ENCODE measurements around the gene NPFF. TPM values are rescaled to one million over a fixed set of nuclear protein-coding genes. Genes with fewer than 3 reads are reported as not detected.

NPFF gene
- total and polyA plus RNA-seq, 2 of the 13 experiments (the other 11 are each of a cell fraction or from before 2014, with no cell fraction given), result not detected

DNA sequence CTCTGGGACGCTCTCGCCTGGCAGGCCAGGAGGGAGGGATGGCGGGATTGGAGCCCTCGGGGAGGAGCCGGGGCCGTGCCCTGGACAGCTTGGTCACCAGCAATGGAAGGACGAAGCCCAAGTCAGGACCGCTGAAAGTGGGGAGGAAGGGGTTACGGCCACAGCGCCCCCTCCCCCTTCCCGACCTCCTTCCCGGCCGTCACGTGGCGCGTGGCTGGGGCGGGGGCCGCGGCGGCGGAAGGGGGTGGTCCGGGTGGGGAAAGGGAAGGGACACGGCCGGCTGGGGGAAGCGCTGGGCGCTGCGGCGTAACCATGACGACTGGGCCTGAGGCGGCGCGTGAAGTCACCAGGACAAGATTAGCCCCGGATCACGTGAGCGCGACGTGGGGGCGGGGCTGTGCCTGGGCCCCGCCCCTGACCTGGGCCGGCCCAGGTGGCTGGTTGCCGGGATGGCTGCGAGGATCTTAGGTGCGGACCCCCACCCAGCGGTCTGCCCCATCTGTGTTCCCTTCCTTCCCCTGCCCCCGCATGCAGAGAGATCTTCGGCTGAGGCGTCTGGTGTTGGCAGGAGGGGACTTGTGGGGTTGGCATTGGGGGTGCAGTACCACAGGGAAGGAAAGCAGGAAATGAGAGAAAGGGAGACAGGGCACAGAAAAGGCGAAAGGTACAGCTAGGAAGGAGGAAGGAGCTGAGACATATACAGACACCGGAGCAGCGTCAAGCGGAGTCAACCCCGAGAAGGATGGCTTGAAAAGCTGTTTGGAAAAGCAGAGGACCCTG is 14.3 kb downstream of the NPFF start (continued):
- TF ChIP-seq, protein P1, sequence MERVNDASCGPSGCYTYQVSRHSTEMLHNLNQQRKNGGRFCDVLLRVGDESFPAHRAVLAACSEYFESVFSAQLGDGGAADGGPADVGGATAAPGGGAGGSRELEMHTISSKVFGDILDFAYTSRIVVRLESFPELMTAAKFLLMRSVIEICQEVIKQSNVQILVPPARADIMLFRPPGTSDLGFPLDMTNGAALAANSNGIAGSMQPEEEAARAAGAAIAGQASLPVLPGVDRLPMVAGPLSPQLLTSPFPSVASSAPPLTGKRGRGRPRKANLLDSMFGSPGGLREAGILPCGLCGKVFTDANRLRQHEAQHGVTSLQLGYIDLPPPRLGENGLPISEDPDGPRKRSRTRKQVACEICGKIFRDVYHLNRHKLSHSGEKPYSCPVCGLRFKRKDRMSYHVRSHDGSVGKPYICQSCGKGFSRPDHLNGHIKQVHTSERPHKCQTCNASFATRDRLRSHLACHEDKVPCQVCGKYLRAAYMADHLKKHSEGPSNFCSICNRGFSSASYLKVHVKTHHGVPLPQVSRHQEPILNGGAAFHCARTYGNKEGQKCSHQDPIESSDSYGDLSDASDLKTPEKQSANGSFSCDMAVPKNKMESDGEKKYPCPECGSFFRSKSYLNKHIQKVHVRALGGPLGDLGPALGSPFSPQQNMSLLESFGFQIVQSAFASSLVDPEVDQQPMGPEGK (CRISPR knock-in tag; IDR thresholded peaks at IDR 0.05), result peak; percentile 94
- TF ChIP-seq ZNF317 (CRISPR knock-in tag; IDR thresholded peaks at IDR 0.05), result 0 out of 2 replicates have a peak, but pooled peaks have one; percentile 53
- TF ChIP-seq ZNF619 (CRISPR knock-in tag; IDR thresholded peaks at IDR 0.05), result 0 out of 2 replicates have a peak, but pooled peaks have one; percentile 37
- no peak for TF ChIP-seq NFIB (CRISPR knock-in tag; IDR thresholded peaks at IDR 0.05; ENCODE audit: borderline replicate concordance)
- TF ChIP-seq KDM2A (CRISPR knock-in tag; IDR thresholded peaks at IDR 0.05; ENCODE audit: borderline replicate concordance, low read depth), result peak; percentile 82; the same call in 1 of the 2 replicates
- TF ChIP-seq MEF2D (CRISPR knock-in tag; IDR thresholded peaks at IDR 0.05), result no peak
- no peak for TF ChIP-seq FOXK2 (IDR thresholded peaks at IDR 0.05)
- TF ChIP-seq, protein P2, sequence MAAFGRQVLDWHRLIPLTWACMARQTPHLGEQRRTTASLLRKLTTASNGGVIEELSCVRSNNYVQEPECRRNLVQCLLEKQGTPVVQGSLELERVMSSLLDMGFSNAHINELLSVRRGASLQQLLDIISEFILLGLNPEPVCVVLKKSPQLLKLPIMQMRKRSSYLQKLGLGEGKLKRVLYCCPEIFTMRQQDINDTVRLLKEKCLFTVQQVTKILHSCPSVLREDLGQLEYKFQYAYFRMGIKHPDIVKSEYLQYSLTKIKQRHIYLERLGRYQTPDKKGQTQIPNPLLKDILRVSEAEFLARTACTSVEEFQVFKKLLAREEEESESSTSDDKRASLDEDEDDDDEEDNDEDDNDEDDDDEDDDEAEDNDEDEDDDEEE (CRISPR knock-in tag; IDR thresholded peaks at IDR 0.05), result 0 out of 2 replicates have a peak, but pooled peaks have one; percentile 22
- TF ChIP-seq ZNF598 (CRISPR knock-in tag; IDR thresholded peaks at IDR 0.05; ENCODE audit: borderline replicate concordance), result no peak
- TF ChIP-seq ATF1 (CRISPR knock-in tag; IDR thresholded peaks at IDR 0.05), result no peak
- no peak for TF ChIP-seq ZNF205 (CRISPR knock-in tag; IDR thresholded peaks at IDR 0.05)
- TF ChIP-seq ELF1 (CRISPR knock-in tag; IDR thresholded peaks at IDR 0.05), result no peak
- TF ChIP-seq ZNF20 (CRISPR knock-in tag; IDR thresholded peaks at IDR 0.05), result no peak
- TF ChIP-seq ZNF121 (CRISPR knock-in tag; IDR thresholded peaks at IDR 0.05), result no peak
- 0 out of 2 replicates have a peak, but pooled peaks have one; percentile 18 for TF ChIP-seq ARID2 (CRISPR knock-in tag; IDR thresholded peaks at IDR 0.05; ENCODE audit: borderline replicate concordance)
- TF ChIP-seq SALL2 (CRISPR knock-in tag; IDR thresholded peaks at IDR 0.05), result 0 out of 2 replicates have a peak, but pooled peaks have one; percentile 54
- TF ChIP-seq, protein P3, sequence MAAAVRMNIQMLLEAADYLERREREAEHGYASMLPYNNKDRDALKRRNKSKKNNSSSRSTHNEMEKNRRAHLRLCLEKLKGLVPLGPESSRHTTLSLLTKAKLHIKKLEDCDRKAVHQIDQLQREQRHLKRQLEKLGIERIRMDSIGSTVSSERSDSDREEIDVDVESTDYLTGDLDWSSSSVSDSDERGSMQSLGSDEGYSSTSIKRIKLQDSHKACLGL (CRISPR knock-in tag; IDR thresholded peaks at IDR 0.05), result 0 out of 2 replicates have a peak, but pooled peaks have one; percentile 40
- TF ChIP-seq ZNF468 (CRISPR knock-in tag; IDR thresholded peaks at IDR 0.05), result no peak
- peak; percentile 61; the same call in 1 of the 2 replicates for TF ChIP-seq ISL2 (CRISPR knock-in tag; IDR thresholded peaks at IDR 0.05)
- TF ChIP-seq, protein P4, sequence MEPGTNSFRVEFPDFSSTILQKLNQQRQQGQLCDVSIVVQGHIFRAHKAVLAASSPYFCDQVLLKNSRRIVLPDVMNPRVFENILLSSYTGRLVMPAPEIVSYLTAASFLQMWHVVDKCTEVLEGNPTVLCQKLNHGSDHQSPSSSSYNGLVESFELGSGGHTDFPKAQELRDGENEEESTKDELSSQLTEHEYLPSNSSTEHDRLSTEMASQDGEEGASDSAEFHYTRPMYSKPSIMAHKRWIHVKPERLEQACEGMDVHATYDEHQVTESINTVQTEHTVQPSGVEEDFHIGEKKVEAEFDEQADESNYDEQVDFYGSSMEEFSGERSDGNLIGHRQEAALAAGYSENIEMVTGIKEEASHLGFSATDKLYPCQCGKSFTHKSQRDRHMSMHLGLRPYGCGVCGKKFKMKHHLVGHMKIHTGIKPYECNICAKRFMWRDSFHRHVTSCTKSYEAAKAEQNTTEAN (CRISPR knock-in tag; conservative IDR thresholded peaks at IDR 0.05), result 0 out of 2 replicates have a peak, but pooled peaks have one; percentile 5
- peak; percentile 82 for TF ChIP-seq RFX3 (CRISPR knock-in tag; IDR thresholded peaks at IDR 0.05)
- TF ChIP-seq SPEN (CRISPR knock-in tag; IDR thresholded peaks at IDR 0.05; ENCODE audit: low read depth), result 0 out of 2 replicates have a peak, but pooled peaks have one; percentile 47
- no peak for TF ChIP-seq ARHGAP35 (CRISPR knock-in tag; IDR thresholded peaks at IDR 0.05; ENCODE audit: borderline replicate concordance)
- 0 out of 2 replicates have a peak, but pooled peaks have one; percentile 18 for TF ChIP-seq MED1 (CRISPR knock-in tag; IDR thresholded peaks at IDR 0.05)
